Sigmoid colon (tissue), 7 donors: ENCODE data around the gene DNAAF3. TPM values are rescaled to one million over a fixed set of nuclear protein-coding genes. Genes with fewer than 3 reads are reported as not detected.

Experiments
- DNase-seq: peaks from one replicate; pipeline ENCODE4 v3.0.0-alpha.2; 2019
- H3K27ac ChIP-seq, 4 donors: fragments of 200-600 bp; sonication (generic); one replicate each; pipeline ENCODE4 v1.5.1; 2016 to 2019; ENCODE audit warnings: mild to moderate bottlenecking in 1 of 4
- H3K27me3 ChIP-seq, 3 donors: fragments of 200-600 bp; sonication (generic); one replicate each; pipeline ENCODE4 v1.5.1; 2019; ENCODE audit warnings: mild to moderate bottlenecking in 1 of 3
- H3K36me3 ChIP-seq, 4 donors: fragments of 200-600 bp; sonication (generic); one replicate each; pipeline ENCODE4 v1.5.1; 2016 to 2019
- H3K4me1 ChIP-seq, 4 donors: fragments of 200-600 bp; sonication (generic); one replicate each; pipeline ENCODE4 v1.5.1; 2017 to 2019
- H3K4me3 ChIP-seq, 4 donors: fragments of 200-600 bp; sonication (generic); one replicate each; pipeline ENCODE4 v1.5.1; 2017 to 2019; ENCODE audit warnings: mild to moderate bottlenecking in 2 of 4, moderate library complexity in 1 of 4
- H3K9me3 ChIP-seq, 4 donors: fragments of 200-600 bp in 3 of 4; sonication (generic) in 3 of 4; one replicate each; pipeline versions ENCODE4 v1.5.1 to v1.6.1; 2013 to 2019
- EP300 ChIP-seq, 4 donors: sonication (generic); formaldehyde crosslinking; IDR thresholded peaks; one replicate each; pipeline ENCODE4 v1.6.1; 2017; ENCODE audit warnings: antibody characterized with exemption in 4 of 4
- POLR2A ChIP-seq, 2 donors: fragments of 450-650 bp; IDR thresholded peaks; one replicate each; pipeline ENCODE4 v1.6.1; 2016; ENCODE audit warnings: antibody characterized with exemption in 2 of 2, mild to moderate bottlenecking in 2 of 2, moderate library complexity in 2 of 2
- POLR2AphosphoS5 ChIP-seq, 4 donors: sonication (generic); formaldehyde crosslinking; IDR thresholded peaks; one replicate each; pipeline ENCODE4 v1.6.1; 2017; ENCODE audit warnings: antibody characterized with exemption in 4 of 4
- WGBS, 2 donors: extraction: QIAGEN DNeasy Blood & Tissue Kit; methylation state at CpG; one replicate each; pipeline ENCODE4 v1.1.7; 2013; 5-methylcytosine and 5-hydroxymethylcytosine counted together
- intact Hi-C: fragments of 100-400 bp; cut with DNase I; formaldehyde crosslinking; loops from one replicate; pipeline ENCODE4 v1.15.1; 2023
- polyA plus RNA-seq, 3 donors: library from polyadenylated mRNA; stranded (reverse); fragments of 200-250 nt; gene quantifications; one replicate each; pipeline ENCODE4 v1.2.3, GENCODE V29; 2013
- total RNA-seq, 4 donors: library from RNA; depleted of rRNA; stranded (reverse); fragments of >200 nt; gene quantifications; one replicate each; pipeline ENCODE4 v1.1.0, GENCODE V29; 2016
- TF ChIP-seq, protein P1 (sequence below), 4 experiments: fragments of 450-650 bp in 3 of 4; fragments of 200-600 bp in 1 of 4; IDR thresholded peaks; one replicate each; pipeline ENCODE4 v1.5.1; 2016 to 2019; ENCODE audit warnings: antibody characterized with exemption in 4 of 4, mild to moderate bottlenecking in 3 of 4, moderate library complexity in 2 of 4
- donor health status: healthy with polysubstance abuse.
- donor health status: Bipolar disorder and iron deficiency.
- donor health status: healthy.

The DNAAF3 gene
- total and polyA plus RNA-seq, 7 donors: 1.1 TPM; not detected in 6

DNA sequence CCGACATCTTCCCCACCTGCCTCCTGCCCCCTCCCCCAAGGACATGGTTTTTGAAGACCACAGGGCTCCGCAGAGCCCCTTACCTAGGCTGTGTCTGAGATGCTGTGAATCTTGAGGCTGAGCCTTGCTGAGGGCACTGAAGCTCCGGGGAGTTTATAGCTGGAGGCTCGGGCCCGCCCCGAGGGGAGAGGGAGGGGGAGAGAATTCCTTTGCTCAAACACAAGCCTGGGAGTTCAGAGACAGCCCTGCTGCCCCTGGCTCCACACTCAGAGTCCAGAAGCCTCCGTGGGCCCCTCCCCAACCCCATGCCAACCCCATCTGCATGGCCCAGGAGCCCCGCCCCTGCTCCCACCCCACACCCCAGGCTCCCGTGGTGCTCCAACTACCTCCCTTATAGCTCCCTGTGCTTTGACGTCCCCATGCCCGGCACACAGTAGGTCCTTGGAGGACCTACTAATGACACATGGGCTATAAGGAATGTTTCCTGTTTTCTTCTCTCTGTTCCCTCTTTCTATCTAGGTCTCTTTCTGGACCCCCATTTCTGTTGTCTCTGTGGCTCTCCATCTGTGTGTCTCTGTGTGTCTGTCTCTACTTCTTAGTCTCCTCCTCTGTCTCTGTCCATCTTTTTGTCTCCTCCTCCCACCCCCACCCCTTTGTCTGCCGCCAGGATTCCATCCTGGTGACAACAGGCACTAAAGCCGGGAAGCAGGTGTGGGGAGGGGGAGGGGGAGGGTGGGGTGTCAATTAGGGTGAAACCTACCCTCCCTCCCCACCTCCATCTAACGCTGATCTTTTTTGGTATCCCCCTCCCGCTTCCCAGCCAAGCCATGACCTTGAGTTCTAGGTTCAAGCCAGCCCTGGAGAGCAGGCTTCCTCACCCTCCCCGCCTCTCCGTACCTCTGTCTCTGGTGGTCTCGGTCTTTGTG is 17.1 kb downstream of the DNAAF3 start, which contains the start of gene TNNT1:
Gene TNNT1 (minus strand): TSS at position 129 of the 926 bp plus-strand sequence. CDS start 2,049 bp downstream, outside the sequence.
- intact Hi-C loops: loop anchor here (10.0 kb wide), 1 partner anchor 265 kb away; no protein-coding TSS in a partner anchor

DNA sequence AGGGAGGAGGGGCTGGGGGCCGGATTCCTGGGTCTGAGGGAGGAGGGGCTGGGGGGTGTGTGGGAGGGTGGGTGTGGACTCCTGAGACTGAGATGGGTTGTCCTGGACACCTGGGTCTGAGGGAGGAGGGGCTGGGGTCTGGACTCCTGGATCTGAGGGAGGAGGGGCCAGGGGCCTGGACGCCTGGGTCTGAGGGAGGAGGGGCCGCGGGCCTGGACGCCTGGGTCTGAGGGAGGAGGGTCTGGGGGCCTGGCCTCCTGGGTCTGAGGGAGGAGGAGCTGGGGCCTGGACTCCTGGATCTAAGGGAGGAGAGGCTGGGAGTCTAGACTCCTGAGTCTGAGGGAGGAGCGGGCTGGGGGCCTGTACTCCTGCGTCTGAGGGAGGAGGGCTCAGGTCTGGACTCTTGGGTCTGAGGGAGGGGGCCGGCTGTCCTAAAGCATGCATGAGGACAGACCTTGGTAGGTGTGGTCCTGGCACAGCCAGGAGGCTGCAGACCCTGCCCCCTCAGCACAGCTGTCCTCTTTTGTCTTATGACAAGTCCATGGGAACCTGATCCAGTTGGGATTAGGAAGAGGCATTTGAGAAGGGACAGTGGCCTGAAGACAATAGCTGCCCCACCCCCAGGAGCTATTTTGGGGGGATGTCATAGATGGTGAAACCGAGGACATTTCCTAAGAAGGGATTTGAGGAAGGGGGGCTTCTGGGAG is 18.7 kb downstream of the DNAAF3 start:
- Histone ChIP-seq H3K9me3 (no peaks in the 10 kb centered on the region), H3K27ac (no peak overlapping the region), H3K36me3 (no peaks in the 10 kb centered on the region), H3K4me3 (no peak overlapping the region), H3K4me1 (peaks cover 0 to 10% (median 5%) of the 10 kb centered on the region in 4 donors), H3K27me3 (peaks cover 23 to 90% (median 78%) of the 10 kb centered on the region in 3 donors)
- 15 to 50% methylated on average over 8 to 9 of the region's 9 CpGs for WGBS, 2 donors
- intact Hi-C loops: loop anchor here (10.0 kb wide), 1 partner anchor 267 kb away; no protein-coding TSS in a partner anchor
- no peak for DNase-seq
- TF ChIP-seq EP300 (IDR thresholded peaks at IDR 0.05) (no peak), POLR2AphosphoS5 (IDR thresholded peaks at IDR 0.05) (no peak), POLR2A (IDR thresholded peaks at IDR 0.05) (no peak)
- TF ChIP-seq, protein P1, sequence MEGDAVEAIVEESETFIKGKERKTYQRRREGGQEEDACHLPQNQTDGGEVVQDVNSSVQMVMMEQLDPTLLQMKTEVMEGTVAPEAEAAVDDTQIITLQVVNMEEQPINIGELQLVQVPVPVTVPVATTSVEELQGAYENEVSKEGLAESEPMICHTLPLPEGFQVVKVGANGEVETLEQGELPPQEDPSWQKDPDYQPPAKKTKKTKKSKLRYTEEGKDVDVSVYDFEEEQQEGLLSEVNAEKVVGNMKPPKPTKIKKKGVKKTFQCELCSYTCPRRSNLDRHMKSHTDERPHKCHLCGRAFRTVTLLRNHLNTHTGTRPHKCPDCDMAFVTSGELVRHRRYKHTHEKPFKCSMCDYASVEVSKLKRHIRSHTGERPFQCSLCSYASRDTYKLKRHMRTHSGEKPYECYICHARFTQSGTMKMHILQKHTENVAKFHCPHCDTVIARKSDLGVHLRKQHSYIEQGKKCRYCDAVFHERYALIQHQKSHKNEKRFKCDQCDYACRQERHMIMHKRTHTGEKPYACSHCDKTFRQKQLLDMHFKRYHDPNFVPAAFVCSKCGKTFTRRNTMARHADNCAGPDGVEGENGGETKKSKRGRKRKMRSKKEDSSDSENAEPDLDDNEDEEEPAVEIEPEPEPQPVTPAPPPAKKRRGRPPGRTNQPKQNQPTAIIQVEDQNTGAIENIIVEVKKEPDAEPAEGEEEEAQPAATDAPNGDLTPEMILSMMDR (IDR thresholded peaks at IDR 0.05): no peak

More for the DNA sequence above, 17.1 kb downstream of the DNAAF3 start, which contains the start of gene TNNT1:
- WGBS, 2 donors: 12 to 24% methylated on average over 18 of the region's 18 CpGs
- TF ChIP-seq POLR2AphosphoS5 (IDR thresholded peaks at IDR 0.05) (no peak), EP300 (IDR thresholded peaks at IDR 0.05) (no peak), POLR2A (IDR thresholded peaks at IDR 0.05) (no peak)
- TF ChIP-seq, protein P1 (IDR thresholded peaks at IDR 0.05): no peak
- no peak for DNase-seq
- no peak within 1 kb of the TSS for H3K27ac ChIP-seq
- H3K9me3 ChIP-seq: no peaks in the 10 kb centered on the region
- H3K36me3 ChIP-seq: no peaks in the 10 kb centered on the region
- peaks cover 18 to 90% (median 71%) of the 10 kb centered on the region in 3 donors for H3K27me3 ChIP-seq
- H3K4me3 ChIP-seq: no peak within 1 kb of the TSS
- peaks cover 0 to 10% (median 5%) of the 10 kb centered on the region in 4 donors for H3K4me1 ChIP-seq

DNA sequence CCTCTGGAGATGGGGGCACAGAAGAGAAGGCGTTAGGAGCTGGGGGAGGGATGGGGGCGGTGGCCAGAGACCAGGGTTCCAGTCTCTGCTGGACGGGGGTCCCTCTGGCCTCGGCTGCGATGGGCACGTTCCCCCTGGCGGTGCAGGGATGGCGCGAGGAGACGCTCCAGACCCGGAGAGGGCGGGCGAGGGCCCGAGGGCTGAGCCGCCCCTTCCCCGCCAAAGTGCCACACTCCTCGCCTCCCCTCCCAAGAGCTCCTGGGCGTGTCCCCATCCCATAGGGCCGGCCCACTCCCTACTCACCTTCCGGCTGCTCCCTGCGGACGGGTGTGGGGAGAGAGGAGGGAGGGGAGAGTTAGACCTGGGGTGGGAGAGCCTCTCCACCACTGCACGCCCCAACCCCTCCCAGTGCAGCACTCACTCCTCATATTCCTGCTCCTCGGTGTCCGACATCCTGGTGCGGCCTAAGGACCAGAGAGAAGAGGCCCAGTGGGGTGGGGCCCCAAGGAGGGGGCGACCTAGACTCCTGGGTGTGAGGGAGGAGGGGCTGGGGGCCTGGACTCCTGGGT is 19.6 kb downstream of the DNAAF3 start:
- intact Hi-C loops: loop anchor here (10.0 kb wide), 1 partner anchor 268 kb away; no protein-coding TSS in a partner anchor
- Histone ChIP-seq H3K4me1 (peaks cover 0 to 10% (median 5%) of the 10 kb centered on the region in 4 donors), H3K36me3 (no peaks in the 10 kb centered on the region), H3K27me3 (peaks cover 28 to 99% (median 85%) of the 10 kb centered on the region in 3 donors), H3K27ac (no peak overlapping the region), H3K9me3 (no peaks in the 10 kb centered on the region), H3K4me3 (no peak overlapping the region)
- DNase-seq: no peak
- TF ChIP-seq, protein P1 (IDR thresholded peaks at IDR 0.05): no peak
- TF ChIP-seq POLR2AphosphoS5 (IDR thresholded peaks at IDR 0.05): no peak
- TF ChIP-seq EP300 (IDR thresholded peaks at IDR 0.05): no peak
- TF ChIP-seq POLR2A (IDR thresholded peaks at IDR 0.05): no peak
- 1 to 3% methylated on average over 27 of the region's 27 CpGs for WGBS, 2 donors

DNA sequence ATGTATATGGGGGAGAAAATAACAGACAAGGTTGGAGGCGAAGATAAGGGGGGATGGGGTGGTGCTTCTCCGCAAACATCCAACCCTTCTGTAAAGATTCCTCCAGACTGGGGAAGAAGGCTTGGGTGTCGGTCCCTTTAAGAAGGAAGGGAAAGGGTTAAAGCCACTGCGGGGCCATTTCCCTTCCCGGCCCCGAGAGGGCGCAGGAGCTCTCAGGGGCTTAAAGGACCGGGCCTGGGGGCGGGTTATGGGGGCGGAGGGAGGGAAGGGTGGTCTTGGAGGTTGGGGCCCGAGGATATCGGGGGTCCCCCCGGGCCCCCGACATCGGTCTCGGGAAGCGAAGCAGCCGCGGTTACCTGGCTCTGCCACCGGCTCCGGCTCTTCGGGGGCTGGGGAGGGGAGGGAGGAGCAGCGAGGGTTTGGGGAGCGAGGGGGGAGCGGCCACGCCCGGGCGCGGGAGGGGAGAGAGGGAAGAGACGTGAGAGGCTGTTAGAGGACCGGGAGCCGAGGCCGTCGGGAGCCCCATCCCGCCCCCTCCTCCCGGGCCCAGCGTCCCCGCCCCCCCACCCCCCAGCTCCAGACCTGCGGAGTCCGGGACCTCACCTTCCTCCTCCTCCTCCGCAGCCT is 20.2 kb downstream of the DNAAF3 start:
- intact Hi-C loops: loop anchor here (10.0 kb wide), 1 partner anchor 269 kb away; no protein-coding TSS in a partner anchor

More for the DNA sequence above, 20.2 kb downstream of the DNAAF3 start:
- Histone ChIP-seq H3K4me1 (peaks cover 0 to 16% (median 5%) of the 10 kb centered on the region in 4 donors), H3K4me3 (no peak overlapping the region), H3K27ac (no peak overlapping the region), H3K36me3 (no peaks in the 10 kb centered on the region), H3K27me3 (peaks cover 32 to 99% (median 91%) of the 10 kb centered on the region in 3 donors), H3K9me3 (no peaks in the 10 kb centered on the region)
- no peak for TF ChIP-seq EP300 (IDR thresholded peaks at IDR 0.05)
- TF ChIP-seq POLR2A (IDR thresholded peaks at IDR 0.05): no peak
- TF ChIP-seq, protein P1 (IDR thresholded peaks at IDR 0.05): no peak
- TF ChIP-seq POLR2AphosphoS5 (IDR thresholded peaks at IDR 0.05): no peak
- DNase-seq: no peak
- WGBS, 2 donors: 3% methylated on average over 41 of the region's 41 CpGs
